Measurements from ENCODE around the gene ZNF688. TPM values are rescaled to one million over a fixed set of nuclear protein-coding genes. Genes with fewer than 3 reads are reported as not detected.

The ZNF688 gene
- total and polyA plus RNA-seq, 8 donors = 7.6 to 26.4 (median 10.4) TPM

DNA sequence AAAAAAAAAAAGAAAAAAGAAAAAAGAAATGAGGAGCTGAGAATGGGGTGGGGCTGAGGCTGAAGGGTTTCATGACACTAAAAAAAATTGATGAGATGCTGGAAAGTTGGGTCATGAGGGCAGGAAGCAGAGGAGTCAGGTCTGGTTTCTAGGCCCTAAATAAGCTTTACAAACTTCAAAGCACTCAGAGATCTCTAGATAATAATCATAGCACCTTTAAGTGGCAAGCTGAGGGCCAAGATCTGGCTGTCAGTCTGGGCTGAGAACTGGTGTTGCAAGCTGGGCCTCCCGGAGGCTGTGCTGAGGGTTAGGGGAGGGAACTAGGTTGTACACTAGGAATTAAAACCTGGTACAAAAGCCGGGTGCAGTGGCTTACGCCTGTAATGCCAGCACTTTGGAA, 19.7 kb downstream of the ZNF688 start:
- ATAC-seq (no peak), DNase-seq (no peak), FAIRE-seq (no peak)
- intact Hi-C loops (cut with DNase I) = no loop called here
- WGBS, 2 donors = 78 to 83% methylated on average over 3 of the region's 3 CpGs
- TF ChIP-seq, protein P1, sequence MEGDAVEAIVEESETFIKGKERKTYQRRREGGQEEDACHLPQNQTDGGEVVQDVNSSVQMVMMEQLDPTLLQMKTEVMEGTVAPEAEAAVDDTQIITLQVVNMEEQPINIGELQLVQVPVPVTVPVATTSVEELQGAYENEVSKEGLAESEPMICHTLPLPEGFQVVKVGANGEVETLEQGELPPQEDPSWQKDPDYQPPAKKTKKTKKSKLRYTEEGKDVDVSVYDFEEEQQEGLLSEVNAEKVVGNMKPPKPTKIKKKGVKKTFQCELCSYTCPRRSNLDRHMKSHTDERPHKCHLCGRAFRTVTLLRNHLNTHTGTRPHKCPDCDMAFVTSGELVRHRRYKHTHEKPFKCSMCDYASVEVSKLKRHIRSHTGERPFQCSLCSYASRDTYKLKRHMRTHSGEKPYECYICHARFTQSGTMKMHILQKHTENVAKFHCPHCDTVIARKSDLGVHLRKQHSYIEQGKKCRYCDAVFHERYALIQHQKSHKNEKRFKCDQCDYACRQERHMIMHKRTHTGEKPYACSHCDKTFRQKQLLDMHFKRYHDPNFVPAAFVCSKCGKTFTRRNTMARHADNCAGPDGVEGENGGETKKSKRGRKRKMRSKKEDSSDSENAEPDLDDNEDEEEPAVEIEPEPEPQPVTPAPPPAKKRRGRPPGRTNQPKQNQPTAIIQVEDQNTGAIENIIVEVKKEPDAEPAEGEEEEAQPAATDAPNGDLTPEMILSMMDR (IDR thresholded peaks at IDR 0.05) = no peak
- no peaks in the 10 kb centered on the region for H3K9me3 ChIP-seq
- H3K4me3 ChIP-seq = no peak overlapping the region
- H3K27ac ChIP-seq = no peak overlapping the region
- no peaks in the 10 kb centered on the region for H3K27me3 ChIP-seq
- peaks cover 0 to 2% (median 0%) of the 10 kb centered on the region in 3 donors for H3K4me1 ChIP-seq
- peaks cover 0 to 16% (median 7%) of the 10 kb centered on the region in 3 donors for H3K36me3 ChIP-seq

DNA sequence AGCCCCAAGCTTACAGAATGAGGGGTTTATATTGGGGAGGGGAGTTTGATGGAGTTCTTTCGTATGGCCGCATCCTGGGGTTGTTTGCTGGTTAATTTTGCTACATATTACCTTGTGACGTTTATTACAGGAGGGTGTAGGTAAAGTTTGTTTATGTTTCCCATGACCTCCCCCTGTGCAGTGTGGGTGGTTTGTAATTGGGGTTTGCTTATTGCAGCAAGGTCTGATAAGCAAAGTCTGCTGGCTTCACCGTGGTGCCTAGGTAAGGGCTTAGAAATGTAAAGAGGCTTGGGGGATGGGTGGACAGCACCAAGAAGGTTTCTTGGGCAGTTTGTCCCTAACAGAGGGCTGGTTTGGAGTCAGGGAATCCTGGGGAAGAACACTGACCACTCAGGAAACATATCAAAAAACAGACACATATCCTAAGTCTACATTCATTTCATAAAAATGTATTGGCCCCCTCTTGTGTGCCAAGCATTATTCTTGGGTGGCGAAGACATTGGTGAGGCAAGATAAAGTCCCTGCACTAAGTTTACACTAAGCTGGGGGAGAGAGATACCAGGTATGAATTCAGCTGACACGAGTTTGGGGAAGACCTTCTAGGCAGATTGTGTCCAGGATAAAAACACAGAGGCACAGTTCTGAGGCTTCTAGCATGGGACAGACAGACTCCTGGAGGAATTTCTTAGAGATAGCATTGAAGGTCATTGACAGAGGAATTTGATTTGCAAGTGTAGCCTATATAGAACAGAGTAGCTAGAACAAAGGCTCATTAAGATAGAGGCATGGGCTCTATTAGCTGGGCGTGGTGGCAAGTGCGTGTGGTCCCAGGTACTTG, 22.9 kb downstream of the ZNF688 start:
- intact Hi-C loops (cut with DNase I) = no loop called here
- Histone ChIP-seq H3K36me3 (no peaks in the 10 kb centered on the region), H3K4me1 (no peaks in the 10 kb centered on the region), H3K27ac (no peak overlapping the region), H3K4me3 (no peak overlapping the region), H3K27me3 (no peaks in the 10 kb centered on the region), H3K9me3 (no peaks in the 10 kb centered on the region)
- DNase-seq = no peak
- TF ChIP-seq, protein P1 (IDR thresholded peaks at IDR 0.05) = no peak
- no peak for ATAC-seq
- FAIRE-seq = no peak
- 63 to 67% methylated on average over 8 of the region's 8 CpGs for WGBS, 2 donors

DNA sequence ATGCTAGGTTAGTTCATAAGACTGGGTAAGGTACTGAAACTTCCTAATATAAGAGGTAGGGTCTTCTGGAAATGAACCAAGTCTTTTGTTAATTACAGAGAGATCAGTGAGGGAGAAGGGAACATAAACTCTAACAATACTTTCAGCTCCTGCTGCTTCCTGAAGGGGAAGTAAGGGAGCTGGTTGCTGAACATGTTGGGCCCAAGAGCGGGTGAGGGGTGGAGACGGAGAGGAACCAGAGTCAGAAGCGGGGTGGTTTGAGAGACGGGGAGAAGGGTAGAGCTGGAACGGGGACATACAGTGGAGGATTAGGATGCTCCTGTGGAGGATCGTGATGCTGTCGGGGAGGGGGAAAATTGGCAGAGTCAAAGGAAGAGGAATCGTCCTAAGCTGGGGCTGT, 25.4 kb downstream of the ZNF688 start:
- H3K36me3 ChIP-seq = no peaks in the 10 kb centered on the region
- H3K4me3 ChIP-seq = no peak overlapping the region
- TF ChIP-seq, protein P1 (IDR thresholded peaks at IDR 0.05) = no peak
- no peak overlapping the region for H3K27ac ChIP-seq
- intact Hi-C loops (cut with DNase I) = no loop called here
- no peaks in the 10 kb centered on the region for H3K27me3 ChIP-seq
- FAIRE-seq = no peak
- WGBS, 2 donors = 82 to 92% methylated on average over 8 of the region's 8 CpGs
- peaks cover 8 to 9% (median 8%) of the 10 kb centered on the region in 3 donors for H3K4me1 ChIP-seq
- no peak for ATAC-seq
- DNase-seq = no peak
- H3K9me3 ChIP-seq = no peaks in the 10 kb centered on the region

DNA sequence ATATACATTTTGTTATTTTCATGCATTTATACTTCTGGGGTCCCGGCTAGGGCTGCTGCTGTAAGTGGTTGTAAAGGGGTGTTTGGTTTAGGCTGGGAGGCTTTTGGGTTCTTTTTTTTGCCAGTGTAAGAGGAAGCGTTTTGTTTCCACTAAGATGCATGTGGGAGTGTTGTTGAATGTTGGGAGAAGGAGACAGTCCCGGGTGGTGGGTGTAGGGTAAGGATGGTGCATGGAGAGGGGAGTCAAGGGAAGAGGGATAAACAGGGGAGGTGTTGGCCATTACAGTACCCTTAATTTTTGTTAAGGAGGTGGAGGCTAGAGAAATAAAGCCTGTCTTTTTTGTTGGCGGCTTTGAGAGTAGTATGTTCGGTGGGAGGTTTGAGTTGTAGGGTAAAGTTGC, 28.4 kb downstream of the ZNF688 start:
- 86 to 93% methylated on average over 5 of the region's 5 CpGs for WGBS, 2 donors
- DNase-seq (no peak), ATAC-seq (no peak), FAIRE-seq (no peak)
- no peaks in the 10 kb centered on the region for H3K9me3 ChIP-seq
- no peaks in the 10 kb centered on the region for H3K36me3 ChIP-seq
- no peaks in the 10 kb centered on the region for H3K27me3 ChIP-seq
- H3K4me1 ChIP-seq = peaks cover 8 to 13% (median 9%) of the 10 kb centered on the region in 3 donors
- no peak overlapping the region for H3K4me3 ChIP-seq
- no peak overlapping the region for H3K27ac ChIP-seq
- TF ChIP-seq, protein P1 (IDR thresholded peaks at IDR 0.05) = no peak
- intact Hi-C loops (cut with DNase I) = no loop called here
